ENCODE results near the gene SLC26A6. TPM values are rescaled to one million over a fixed set of nuclear protein-coding genes. Genes with fewer than 3 reads are reported as not detected.

SLC26A6 gene
- total and polyA plus RNA-seq, 2 of the 13 experiments (the other 11 are each of a cell fraction or from before 2014, with no cell fraction given), result 40.7 to 184 TPM

DNA sequence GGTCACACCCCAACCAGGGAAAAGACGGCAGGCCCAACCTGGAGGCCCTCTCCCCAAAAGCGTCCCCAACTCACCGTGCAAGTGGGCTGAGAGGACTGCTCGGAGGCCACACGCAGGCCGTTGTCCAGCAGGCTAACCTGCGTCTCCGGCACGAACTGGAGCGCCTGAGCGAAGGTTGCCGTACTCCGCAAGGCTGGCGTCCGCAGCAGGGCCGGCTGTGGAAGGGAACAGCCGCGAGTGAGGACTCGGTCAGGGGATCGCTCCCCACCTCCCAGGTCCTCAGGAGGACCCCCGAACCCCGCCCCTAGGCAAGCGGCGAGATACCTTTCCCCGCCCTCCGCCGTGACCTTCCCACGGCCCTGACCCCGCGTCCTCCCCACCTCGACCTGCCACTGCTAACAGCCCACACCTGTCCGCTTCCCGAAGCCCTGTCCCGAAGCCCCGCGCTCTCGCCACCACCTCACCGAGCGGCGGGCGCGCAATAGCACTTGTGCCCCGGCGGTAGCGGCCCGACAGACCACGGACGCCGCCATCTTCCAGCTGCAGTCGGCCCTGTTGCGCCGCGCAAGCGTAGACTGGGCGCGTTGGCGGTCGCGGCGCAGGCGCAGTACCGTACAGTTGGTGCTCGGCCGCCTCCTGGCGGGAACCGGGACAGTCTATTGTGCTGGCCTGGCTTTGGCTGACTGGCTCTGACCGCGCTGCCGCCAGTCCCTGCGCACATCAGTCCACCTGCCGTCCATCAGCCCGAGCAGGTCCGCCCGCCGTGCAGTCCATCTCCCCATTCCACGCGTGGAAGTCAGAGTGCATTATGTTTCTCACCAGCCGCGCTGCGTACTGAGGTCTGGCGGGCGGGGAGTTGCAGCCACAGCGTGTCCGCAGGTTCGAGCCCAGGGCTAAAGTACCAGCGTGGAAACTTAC is 25.9 kb downstream of the SLC26A6 start, which contains the start of gene UQCRC1 (continued):
- TF ChIP-seq MAFK (conservative IDR thresholded peaks at IDR 0.05 in 1 of 2, IDR thresholded peaks at IDR 0.05 in 1 of 2; ENCODE audit: low read length in 2 of 2) (no peak), ZNF329 (CRISPR knock-in tag; IDR thresholded peaks at IDR 0.05; ENCODE audit: low read depth) (peak; percentile 71; the same call in 1 of the 2 replicates), ZNF737 (CRISPR knock-in tag; IDR thresholded peaks at IDR 0.05; ENCODE audit: borderline replicate concordance) (peak; percentile 76; the same call in 1 of the 2 replicates), REPIN1 (CRISPR knock-in tag; IDR thresholded peaks at IDR 0.05; ENCODE audit: borderline replicate concordance, low read depth) (peak; percentile 86), ZNF572 (CRISPR knock-in tag; IDR thresholded peaks at IDR 0.05) (0 out of 2 replicates have a peak, but pooled peaks have one; percentile 75), ZNF770 (CRISPR knock-in tag; IDR thresholded peaks at IDR 0.05) (no peak), TBX2 (CRISPR knock-in tag; IDR thresholded peaks at IDR 0.05; ENCODE audit: borderline replicate concordance) (peak; percentile 94), WIZ (CRISPR knock-in tag; IDR thresholded peaks at IDR 0.05) (peak; percentile 87; the same call in 1 of the 2 replicates), TARDBP (CRISPR knock-in tag; IDR thresholded peaks at IDR 0.05) (peak; percentile 37; the same call in 1 of the 2 replicates), ZZZ3 (CRISPR knock-in tag; IDR thresholded peaks at IDR 0.05; ENCODE audit: borderline replicate concordance) (peak; percentile 60; the same call in 1 of the 2 replicates), ZFX (CRISPR knock-in tag; IDR thresholded peaks at IDR 0.05; ENCODE audit: low read depth) (peak; percentile 94), PHF21A (CRISPR knock-in tag; IDR thresholded peaks at IDR 0.05) (peak; percentile 59; the same call in 1 of the 2 replicates), HNRNPLL (IDR thresholded peaks at IDR 0.05; ENCODE audit: low read depth, low read length, poor library complexity, severe bottlenecking) (peak; percentile 90), ZFP82 (CRISPR knock-in tag; IDR thresholded peaks at IDR 0.05; ENCODE audit: borderline replicate concordance) (0 out of 2 replicates have a peak, but pooled peaks have one; percentile 21), ELF3 (CRISPR knock-in tag; IDR thresholded peaks at IDR 0.05) (0 out of 2 replicates have a peak, but pooled peaks have one; percentile 30), BRD4 (CRISPR knock-in tag; IDR thresholded peaks at IDR 0.05) (peak; percentile 98), MED13 (CRISPR knock-in tag; IDR thresholded peaks at IDR 0.05) (peak; percentile 86), RAD21 (CRISPR knock-in tag; IDR thresholded peaks at IDR 0.05) (peak; percentile 85), SRSF1 (optimal IDR thresholded peaks at IDR 0.05; ENCODE audit: low read depth, low read length) (no peak), CENPX (CRISPR knock-in tag; IDR thresholded peaks at IDR 0.05) (no peak), MXD1 (CRISPR knock-in tag; IDR thresholded peaks at IDR 0.05) (peak; percentile 95), FOXO1 (CRISPR knock-in tag; IDR thresholded peaks at IDR 0.05) (peak; percentile 46; the same call in 1 of the 2 replicates), SIN3B (IDR thresholded peaks at IDR 0.05; ENCODE audit: low read length) (peak; percentile 67; the same call in 1 of the 2 replicates), ZNF432 (CRISPR knock-in tag; IDR thresholded peaks at IDR 0.05; ENCODE audit: borderline replicate concordance) (no peak), NCOA1 (CRISPR knock-in tag; IDR thresholded peaks at IDR 0.05) (no peak), KDM2A (CRISPR knock-in tag; IDR thresholded peaks at IDR 0.05; ENCODE audit: borderline replicate concordance, low read depth) (peak; percentile 90), IKZF1 (IDR thresholded peaks at IDR 0.05) (no peak)
- TF ChIP-seq, protein P1, sequence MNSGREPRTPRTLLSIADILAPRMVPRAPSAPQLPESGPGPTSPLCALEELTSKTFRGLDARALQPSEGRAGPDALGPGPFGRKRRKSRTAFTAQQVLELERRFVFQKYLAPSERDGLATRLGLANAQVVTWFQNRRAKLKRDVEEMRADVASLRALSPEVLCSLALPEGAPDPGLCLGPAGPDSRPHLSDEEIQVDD (CRISPR knock-in tag; IDR thresholded peaks at IDR 0.05; ENCODE audit: borderline replicate concordance), result peak; percentile 85; the same call in 1 of the 2 replicates

Measured in HepG2 (cell line).